Common myeloid progenitor, CD34-positive (primary cell): ENCODE measurements around the gene FAM47E. TPM values are rescaled to one million over a fixed set of nuclear protein-coding genes. Genes with fewer than 3 reads are reported as not detected.
A peak's percentile ranks its signal among the peaks of the same experiment; 100 is the strongest.

Experiments
- CTCF ChIA-PET: fragments of 350-600 bp; sonication (Branson Sonifier 250); formaldehyde crosslinking; loops from one replicate; lab custom pipeline; 2021; ENCODE audit warnings: antibody characterized with exemption; lab: Charles Lee
- POLR2A ChIA-PET: fragments of 350-600 bp; sonication (Branson Sonifier 250); formaldehyde crosslinking; loops from one replicate; lab custom pipeline; 2021; ENCODE audit warnings: antibody characterized with exemption; lab: Charles Lee
- DNase-seq, 3 donors: peaks; one replicate each; pipeline versions ENCODE4 v3.0.0 to v3.0.0-alpha.2; 2013
- H3K27ac ChIP-seq, 2 experiments: 1 replicate in 1 of 2; 2 replicates in 1 of 2; pipeline ENCODE4 v1.7.0; 2013; ENCODE audit warnings: inconsistent platforms in 2 of 2, low read length in 2 of 2, mild to moderate bottlenecking in 2 of 2, low read depth in 1 of 2, moderate library complexity in 1 of 2; ENCODE audit not compliant: severe bottlenecking in 2 of 2, insufficient read depth in 1 of 2, poor library complexity in 1 of 2
- H3K27me3 ChIP-seq, 5 experiments: replicated peaks in 2 of 5; 1 replicate in 3 of 5; 2 replicates in 2 of 5; pipeline versions ENCODE4 v1.6.1 to v1.7.0; 2013; ENCODE audit warnings: low read length in 4 of 5, mild to moderate bottlenecking in 2 of 5, moderate library complexity in 2 of 5, inconsistent platforms in 1 of 5; ENCODE audit not compliant: insufficient read depth in 5 of 5, control insufficient read depth in 4 of 5
- H3K36me3 ChIP-seq, 4 experiments: 1 replicate in 2 of 4; 2 replicates in 2 of 4; pipeline versions ENCODE4 v1.6.1 to v1.7.0; 2013; ENCODE audit warnings: low read length in 3 of 4, control low read depth in 1 of 4, mild to moderate bottlenecking in 1 of 4; ENCODE audit not compliant: control insufficient read depth in 4 of 4, insufficient read depth in 4 of 4
- H3K4me1 ChIP-seq, 4 experiments: 1 replicate in 3 of 4; 2 replicates in 1 of 4; pipeline versions ENCODE4 v1.6.1 to v1.7.1; 2013; ENCODE audit warnings: low read length in 3 of 4, mild to moderate bottlenecking in 3 of 4, control low read depth in 1 of 4, inconsistent platforms in 1 of 4, moderate library complexity in 1 of 4; ENCODE audit not compliant: control insufficient read depth in 4 of 4, insufficient read depth in 4 of 4; ENCODE audit errors: control extremely low read depth in 1 of 4
- H3K4me3 ChIP-seq, 7 experiments: 1 replicate in 4 of 7; 2 replicates in 3 of 7; pipeline versions ENCODE4 v1.5.1 to v1.7.0; 2013; ENCODE audit warnings: mild to moderate bottlenecking in 7 of 7, low read length in 6 of 7, moderate library complexity in 6 of 7, inconsistent platforms in 2 of 7, low read depth in 2 of 7, control low read depth in 1 of 7; ENCODE audit not compliant: insufficient read depth in 4 of 7, control insufficient read depth in 1 of 7; ENCODE audit errors: extremely low read depth in 1 of 7
- H3K9me3 ChIP-seq, 5 experiments: 1 replicate in 4 of 5; 2 replicates in 1 of 5; pipeline versions ENCODE4 v1.6.1 to v1.7.1; 2013; ENCODE audit warnings: low read length in 4 of 5, mild to moderate bottlenecking in 2 of 5, inconsistent platforms in 1 of 5, low read depth in 1 of 5, moderate library complexity in 1 of 5; ENCODE audit not compliant: control insufficient read depth in 4 of 5, insufficient read depth in 2 of 5; ENCODE audit errors: control extremely low read depth in 1 of 5
- WGBS: methylation state at CpG from one replicate; pipeline ENCODE4 v1.1.5; 2013; ENCODE audit not compliant: insufficient coverage; 5-methylcytosine and 5-hydroxymethylcytosine counted together
- polyA plus RNA-seq: library from polyadenylated mRNA; unstranded; fragments of 120-200 nt; gene quantifications from one replicate; pipeline ENCODE4 v1.2.1, GENCODE V29; 2013

FAM47E gene, protein sequence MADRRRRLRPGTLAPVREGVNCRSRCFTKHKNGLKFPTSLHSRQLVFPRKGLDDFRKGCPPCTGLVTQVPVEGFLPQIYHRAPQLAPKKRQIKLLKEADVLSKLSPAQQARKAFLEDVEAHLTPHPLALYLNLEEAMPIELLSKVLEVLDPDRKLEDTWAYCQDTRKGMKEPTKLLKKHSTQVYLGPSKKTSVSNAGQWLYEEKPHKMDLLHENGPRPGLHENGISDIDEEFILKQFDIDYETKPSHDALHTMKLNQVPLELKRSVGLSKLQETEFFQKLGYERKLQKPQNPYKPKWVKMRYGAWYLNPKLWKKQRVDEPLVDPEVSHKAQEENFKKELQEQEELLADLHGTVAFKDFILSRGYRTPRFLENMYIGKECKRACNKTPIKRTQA
- 6.8 TPM for polyA plus RNA-seq

GRCh38 chr4:76251441-76252270 is at the start of gene FAM47E:
Gene FAM47E, plus strand, starts transcription at chr4:76251721. Its CDS starts 26 bp downstream, at chr4:76251747.
- H3K4me1 ChIP-seq = peaks cover 0 to 28% (median 20%) of the 10 kb centered on the region in 4 experiments
- H3K27me3 ChIP-seq = peaks cover 0 to 16% (median 3%) of the 10 kb centered on the region in 5 experiments
- H3K36me3 ChIP-seq = no peaks in the 10 kb centered on the region
- no peaks in the 10 kb centered on the region for H3K9me3 ChIP-seq
- CTCF ChIA-PET = interaction anchor here (0.9 to 5.1 kb wide), 11 partner anchors 9 to 126 kb away, joined by 3 to 15 read pairs (median 5); partner anchors contain the start of genes SCARB2 and STBD1
- POLR2A ChIA-PET = no interaction called here
- 12% methylated on average over 65 of the region's 68 CpGs for WGBS
- H3K27ac ChIP-seq = no peak within 1 kb of the TSS
- peak; percentile 56 to 89 (median 85) for DNase-seq
- H3K4me3 ChIP-seq = peak within 1 kb of the TSS; percentile 23 to 79 (median 71)

DNA sequence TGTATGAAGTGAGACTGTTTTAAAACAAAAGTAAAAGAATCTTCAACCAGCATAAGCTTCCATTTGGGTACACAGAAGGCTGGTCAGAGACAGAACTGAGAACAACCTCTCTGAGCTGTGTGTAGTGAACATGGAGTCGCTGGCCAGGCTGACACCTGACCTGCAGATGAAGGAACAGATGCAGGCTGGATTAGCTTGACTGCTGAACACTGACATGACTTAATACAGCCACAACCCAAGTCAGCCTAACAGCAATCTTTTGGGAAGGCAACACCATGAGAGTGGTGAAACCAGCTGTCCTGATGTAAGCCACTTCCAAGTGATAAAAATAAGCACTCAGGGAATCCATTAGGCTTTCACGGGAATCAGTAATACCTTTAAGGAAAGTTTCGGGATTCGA is 48.0 kb upstream of the FAM47E start:
- POLR2A ChIA-PET = no interaction called here
- CTCF ChIA-PET = interaction anchor here (1.1 to 1.6 kb wide), 3 partner anchors 12 to 48 kb away, joined by 3 to 4 read pairs (median 3); partner anchors contain the start of gene FAM47E

DNA sequence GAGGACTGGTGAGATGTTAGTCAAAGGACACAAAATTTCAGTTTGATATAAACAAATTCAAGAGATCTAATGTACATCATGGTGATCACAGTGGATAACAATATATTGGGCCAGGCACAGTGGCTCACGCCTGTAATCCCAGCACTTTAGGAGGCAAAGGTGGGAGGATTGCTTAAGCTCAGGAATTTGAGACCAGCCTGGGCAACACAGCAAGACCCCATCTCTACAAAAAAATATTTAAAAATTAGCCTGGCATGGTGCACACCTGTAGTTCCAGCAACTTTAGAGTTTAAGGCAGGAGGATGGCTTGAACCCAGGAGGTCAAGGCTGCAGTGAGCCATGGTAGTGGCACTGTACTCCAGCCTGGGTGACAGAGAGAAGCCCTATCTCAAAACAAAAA is 46.6 kb upstream of the FAM47E start:
- H3K27ac ChIP-seq = no peak overlapping the region
- ChIA-PET CTCF (interaction anchor here (1.6 kb wide), 1 partner anchor 21 kb away, joined by 4 read pairs; no protein-coding TSS in a partner anchor), POLR2A (no interaction called here)
- peaks cover 21 to 43% (median 34%) of the 10 kb centered on the region in 4 experiments for H3K4me1 ChIP-seq
- no peaks in the 10 kb centered on the region for H3K9me3 ChIP-seq
- H3K36me3 ChIP-seq = no peaks in the 10 kb centered on the region
- no peak overlapping the region for H3K4me3 ChIP-seq
- 83% methylated on average over 1 of the region's 1 CpG for WGBS
- no peak for DNase-seq
- H3K27me3 ChIP-seq = no peaks in the 10 kb centered on the region

More for the DNA sequence above, 48.0 kb upstream of the FAM47E start:
- 100% methylated on average over 1 of the region's 4 CpGs for WGBS
- H3K9me3 ChIP-seq = no peaks in the 10 kb centered on the region
- H3K4me1 ChIP-seq = peaks cover 25 to 43% (median 38%) of the 10 kb centered on the region in 4 experiments
- no peak overlapping the region for H3K4me3 ChIP-seq
- no peaks in the 10 kb centered on the region for H3K27me3 ChIP-seq
- DNase-seq = no peak
- H3K36me3 ChIP-seq = no peaks in the 10 kb centered on the region
- no peak overlapping the region for H3K27ac ChIP-seq

GRCh38 chr4:76205476-76205875 is 46.0 kb upstream of the FAM47E start:
- CTCF ChIA-PET = interaction anchor here (1.3 to 1.6 kb wide), 2 partner anchors 22 to 26 kb away, joined by 4 read pairs; no protein-coding TSS in a partner anchor
- H3K9me3 ChIP-seq = no peaks in the 10 kb centered on the region
- POLR2A ChIA-PET = no interaction called here
- no peaks in the 10 kb centered on the region for H3K27me3 ChIP-seq
- H3K4me1 ChIP-seq = peaks cover 16 to 43% (median 33%) of the 10 kb centered on the region in 4 experiments
- DNase-seq = no peak
- H3K27ac ChIP-seq = no peak overlapping the region
- no peak overlapping the region for H3K4me3 ChIP-seq
- no peaks in the 10 kb centered on the region for H3K36me3 ChIP-seq

DNA sequence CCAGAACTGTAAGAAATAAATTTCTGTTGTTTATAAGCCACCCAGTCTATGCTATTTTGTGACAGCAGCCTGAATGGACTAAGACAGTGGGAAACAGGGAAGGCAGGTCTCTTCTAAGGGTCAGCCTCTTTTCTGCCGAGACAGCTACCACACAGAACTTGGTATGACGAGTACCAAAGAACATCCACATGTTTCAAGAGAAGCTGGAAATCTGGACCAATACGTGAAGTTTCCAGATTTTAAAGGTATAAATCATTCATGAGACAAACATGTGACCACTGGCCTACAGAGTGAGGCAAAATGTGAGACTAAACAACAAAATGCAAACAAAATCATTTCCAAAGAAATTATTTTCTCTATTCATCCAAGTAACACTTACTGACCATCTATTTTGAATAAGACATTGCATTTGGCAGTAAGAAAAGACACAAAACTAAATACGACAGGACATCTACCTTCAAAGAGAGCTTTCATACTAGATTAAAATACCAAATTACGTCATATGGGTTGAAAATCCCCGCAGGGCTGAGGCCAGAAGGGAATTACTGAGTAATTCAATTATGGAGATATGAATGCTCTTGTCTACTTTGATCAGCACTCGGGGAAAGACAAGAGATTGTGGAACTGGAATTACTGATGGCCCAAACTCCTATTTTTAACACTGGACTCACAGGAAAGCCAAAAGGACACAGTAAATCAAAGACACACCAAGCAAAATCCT is 45.1 kb upstream of the FAM47E start:
- Histone ChIP-seq H3K4me1 (peaks cover 16 to 43% (median 34%) of the 10 kb centered on the region in 4 experiments), H3K27ac (no peak overlapping the region), H3K9me3 (no peaks in the 10 kb centered on the region), H3K36me3 (no peaks in the 10 kb centered on the region), H3K4me3 (no peak overlapping the region), H3K27me3 (no peaks in the 10 kb centered on the region)
- CTCF ChIA-PET = interaction anchor here (1.3 to 1.6 kb wide), 2 partner anchors 23 to 27 kb away, joined by 4 read pairs; no protein-coding TSS in a partner anchor
- POLR2A ChIA-PET = no interaction called here
- no peak for DNase-seq
- 83% methylated on average over 3 of the region's 7 CpGs for WGBS

DNA sequence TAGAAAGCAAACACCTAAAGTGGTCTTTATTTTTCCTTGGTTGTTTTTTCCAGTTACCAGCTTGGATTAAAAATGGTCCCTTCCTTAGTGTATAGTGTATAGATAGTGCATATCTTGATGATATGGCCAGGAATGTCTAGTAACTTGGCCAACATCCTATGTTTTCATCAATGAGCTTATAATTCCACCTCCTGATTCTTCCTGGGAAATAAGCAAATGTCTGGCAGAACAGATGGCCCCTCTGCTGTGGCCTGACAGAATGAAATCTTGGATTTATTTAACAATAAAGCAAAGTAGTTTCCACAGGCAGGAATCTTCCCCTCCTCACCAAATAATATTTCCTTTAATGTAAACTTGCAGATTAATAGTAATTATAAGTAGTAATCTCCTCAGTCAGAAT is 44.0 kb upstream of the FAM47E start:
- Histone ChIP-seq H3K4me1 (peaks cover 19 to 50% (median 42%) of the 10 kb centered on the region in 4 experiments), H3K27ac (no peak overlapping the region), H3K4me3 (no peak overlapping the region), H3K9me3 (no peaks in the 10 kb centered on the region), H3K27me3 (no peaks in the 10 kb centered on the region), H3K36me3 (no peaks in the 10 kb centered on the region)
- ChIA-PET CTCF (interaction anchor here (0.5 to 3.0 kb wide), 3 partner anchors 27 to 197 kb away, joined by 3 to 18 read pairs (median 3); no protein-coding TSS in a partner anchor), POLR2A (no interaction called here)
- DNase-seq = no peak
